NCI-H2196 (cell line): Measurements from ENCODE around the gene MORN2.

ENCODE experiments used
- DNase-seq: peaks from one replicate; lab custom pipeline; 2025; ENCODE audit not compliant: unreplicated experiment; lab: John Stamatoyannopoulos, UW

Gene MORN2

DNA sequence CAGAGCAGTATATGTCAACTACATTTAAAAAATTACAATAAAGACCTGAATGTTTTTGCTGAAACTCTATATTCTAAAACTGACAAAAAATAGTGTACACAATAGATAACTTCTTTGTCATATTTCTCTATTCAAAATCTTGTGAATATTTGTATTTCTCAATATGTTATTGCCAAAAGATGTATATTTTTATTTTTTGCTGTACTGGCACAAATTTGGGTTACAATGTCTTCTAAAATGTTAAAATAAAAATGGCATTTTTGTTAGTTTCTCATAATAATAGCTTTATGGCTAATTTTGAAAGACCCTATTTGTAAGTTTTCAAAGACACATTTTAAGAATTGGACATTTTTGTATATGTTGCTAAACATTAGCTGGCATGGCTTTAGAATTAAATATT is 13.3 kb downstream of the MORN2 start:
- DNase-seq: no peak

- no peak for DNase-seq
These were observed 13.8 kb downstream of the MORN2 start, which contains the start of gene ARHGEF33 for GRCh38 chr2:38889575-38889974. TSS of gene ARHGEF33 (plus strand) at chr2:38889875. CDS start at chr2:38919448, 29,573 bp downstream.

DNA sequence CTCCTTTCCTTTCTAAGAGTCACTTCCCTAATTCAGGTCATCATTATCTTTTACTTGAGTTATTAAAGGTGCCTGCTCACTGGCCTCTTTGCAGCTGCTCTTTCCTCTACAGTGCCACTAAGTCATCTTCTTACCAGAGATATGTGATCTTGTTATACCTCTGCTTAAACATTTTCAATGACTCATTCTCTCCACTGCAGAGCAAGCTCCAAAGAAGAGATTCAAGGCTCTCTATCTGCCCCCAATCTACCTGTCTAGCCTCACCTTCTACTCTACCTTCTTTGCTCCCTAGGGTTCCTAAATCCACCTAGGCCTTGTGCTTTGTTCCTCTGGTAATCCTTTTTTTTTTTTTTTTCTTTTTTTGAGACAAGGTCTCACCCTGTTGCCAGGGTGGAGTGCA is 17.0 kb downstream of the MORN2 start:
- DNase-seq: no peak

GRCh38 chr2:38898256-38898655 is 22.5 kb downstream of the MORN2 start:
- DNase-seq: no peak

- no peak for DNase-seq
These were observed 24.9 kb downstream of the MORN2 start for GRCh38 chr2:38900726-38901125.

DNA sequence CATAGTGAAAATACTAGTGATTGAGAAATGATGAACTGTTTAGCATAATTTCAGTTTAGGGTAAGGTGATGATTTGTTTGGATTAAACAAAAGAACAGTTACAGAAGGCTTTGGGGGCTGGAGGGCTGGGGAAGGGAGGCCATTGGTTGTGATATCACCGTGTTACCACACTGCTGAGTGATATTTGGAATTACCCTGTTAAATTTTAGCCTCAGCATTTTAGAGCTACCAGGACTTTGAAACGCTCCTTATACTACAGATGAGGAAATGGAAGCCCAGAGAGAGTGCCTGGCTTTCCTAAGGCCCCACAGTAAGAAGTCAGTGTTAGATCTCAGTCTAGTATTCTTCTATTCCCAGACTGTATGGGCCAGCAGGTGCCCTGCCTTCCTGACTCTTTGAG is 29.5 kb downstream of the MORN2 start:
- DNase-seq: no peak

- no peak for DNase-seq
These were observed 31.5 kb downstream of the MORN2 start for GRCh38 chr2:38907242-38907641.

- DNase-seq: no peak
These were observed 32.2 kb downstream of the MORN2 start for GRCh38 chr2:38907743-38908562.

GRCh38 chr2:38909872-38910271 is 34.1 kb downstream of the MORN2 start:
- DNase-seq: no peak

DNA sequence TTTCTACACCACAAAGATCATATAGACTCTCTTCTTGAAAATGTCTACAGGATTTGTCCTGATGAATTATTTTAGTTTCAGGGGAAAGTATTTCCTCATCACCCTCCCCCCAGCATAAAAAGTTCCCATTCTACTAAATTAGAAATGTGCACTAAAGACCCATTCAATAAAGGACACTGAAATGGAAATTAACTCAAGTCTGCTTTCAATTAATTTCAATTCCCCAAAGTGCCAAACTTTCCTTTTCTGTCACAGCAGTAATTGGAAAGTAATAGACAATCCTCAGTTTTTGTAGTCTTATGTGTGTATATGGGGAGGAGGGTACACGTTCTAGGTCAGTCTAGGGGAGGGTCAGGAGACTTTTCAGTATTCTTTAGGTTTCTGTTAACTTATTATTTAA is 35.4 kb downstream of the MORN2 start:
- no peak for DNase-seq

DNA sequence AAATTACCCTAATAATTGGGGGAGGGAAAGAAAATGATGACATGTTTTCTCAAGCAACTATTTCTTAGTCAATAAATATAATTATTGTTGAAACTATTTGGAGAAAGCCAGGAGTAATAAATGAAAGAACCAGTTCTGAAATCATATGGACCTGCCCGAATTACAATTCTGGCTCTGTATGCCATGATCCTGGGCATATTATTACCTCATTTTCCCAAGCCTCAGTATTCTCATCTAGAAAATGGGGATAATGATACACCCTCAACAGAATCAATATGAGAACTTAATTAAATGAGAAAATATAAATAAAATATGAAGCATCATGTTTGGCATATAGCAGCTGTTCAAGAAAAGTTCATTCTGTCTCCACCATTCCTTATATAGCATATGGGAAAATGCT is 36.8 kb downstream of the MORN2 start:
- DNase-seq: no peak

GRCh38 chr2:38922389-38922788 is 46.6 kb downstream of the MORN2 start:
- no peak for DNase-seq

DNA sequence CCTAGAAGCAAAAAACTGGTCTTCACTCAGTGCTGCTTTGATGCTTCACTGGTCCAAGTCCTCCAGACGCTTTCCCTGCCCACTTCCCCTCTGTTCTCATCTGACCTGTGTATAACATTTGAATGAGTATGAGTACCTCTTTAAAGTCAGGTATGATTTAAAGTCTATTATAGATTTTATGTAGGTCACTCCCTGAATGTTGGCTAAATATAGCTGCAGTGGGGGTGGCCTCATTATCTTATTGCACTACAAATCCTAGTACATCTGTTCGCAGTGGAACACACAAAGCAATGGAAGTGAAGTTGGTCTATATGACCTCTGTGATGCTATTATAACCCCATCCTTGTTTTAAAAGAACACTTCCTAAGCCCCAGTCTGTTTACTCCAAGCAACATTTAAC is 47.1 kb downstream of the MORN2 start:
- no peak for DNase-seq

- no peak for DNase-seq
These were observed 50.2 kb downstream of the MORN2 start for GRCh38 chr2:38925982-38926381.

DNA sequence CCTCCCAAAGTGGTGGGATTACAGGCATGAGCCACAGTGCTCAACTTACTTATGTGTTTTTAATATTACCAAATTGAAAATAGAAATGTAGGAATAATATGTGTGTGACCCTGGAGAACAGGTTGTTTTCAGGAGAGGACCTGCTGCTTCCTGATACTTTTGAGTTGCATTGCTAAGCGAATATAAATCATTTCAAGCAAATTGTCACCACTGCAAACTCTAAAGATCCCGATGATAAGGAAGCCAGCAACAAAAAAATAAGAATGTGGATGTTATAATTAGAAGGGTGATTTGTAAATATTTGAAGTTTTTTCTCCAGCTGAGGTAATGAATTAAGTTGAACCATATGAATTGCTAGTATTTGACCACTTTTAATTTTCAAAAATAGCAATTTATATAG is 54.8 kb downstream of the MORN2 start:
- DNase-seq: no peak
